Measurements from ENCODE around the gene PCBP3.
"Not testable (repeated sequence)": the region's sequence is repeated elsewhere in the genome, so short reads cannot be mapped to it uniquely, and the experiment has no call there.

PCBP3 gene

DNA sequence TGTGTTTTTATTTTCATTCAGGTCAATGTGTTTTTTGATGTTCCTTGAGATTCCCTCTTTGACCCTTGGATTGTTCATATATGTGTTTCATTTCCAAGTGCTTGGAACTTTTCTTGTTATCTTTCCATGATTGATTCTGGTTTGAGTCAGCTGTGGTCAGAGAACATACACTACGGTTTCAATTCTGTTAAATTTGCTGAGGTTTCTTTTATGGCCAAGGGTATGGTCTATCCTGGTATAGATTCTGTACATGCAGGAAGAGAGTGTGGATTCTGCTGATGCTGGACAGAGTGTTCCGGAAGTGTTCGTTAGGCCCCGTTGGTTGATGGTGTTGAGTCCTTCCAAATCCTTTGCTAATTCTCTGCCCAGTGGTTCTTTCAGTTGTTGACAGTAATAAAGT is 239.6 kb downstream of the PCBP3 start:
- DNase-seq, result no peak

- no peak for DNase-seq
Observed at GRCh38 chr21:45885597-45885929, 242.0 kb downstream of the PCBP3 start.

DNA sequence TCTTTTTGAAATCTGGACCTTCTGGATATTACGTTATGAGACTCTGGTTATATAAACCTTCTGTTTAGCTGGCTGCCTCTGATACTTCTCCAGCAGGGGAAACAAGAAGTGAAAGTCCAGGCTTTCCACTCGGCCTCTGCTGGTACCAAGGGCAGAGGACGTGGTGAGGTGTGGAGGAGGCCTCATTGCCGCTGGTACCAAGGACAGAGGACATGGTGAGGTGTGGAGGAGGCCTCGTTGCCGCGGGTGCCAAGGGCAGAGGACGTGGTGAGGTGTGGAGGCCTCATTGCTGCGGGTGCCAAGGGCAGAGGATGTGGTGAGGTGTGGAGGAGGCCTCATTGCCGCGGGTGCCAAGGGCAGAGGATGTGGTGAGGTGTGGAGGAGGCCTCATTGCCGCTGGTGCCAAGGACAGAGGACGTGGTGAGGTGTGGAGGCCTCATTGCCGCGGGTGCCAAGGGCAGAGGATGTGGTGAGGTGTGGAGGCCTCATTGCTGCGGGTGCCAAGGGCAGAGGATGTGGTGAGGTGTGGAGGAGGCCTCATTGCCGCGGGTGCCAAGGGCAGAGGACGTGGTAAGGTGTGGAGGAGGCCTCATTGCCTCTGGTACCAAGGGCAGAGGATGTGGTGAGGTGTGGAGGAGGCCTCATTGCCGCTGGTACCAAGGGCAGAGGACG is 242.5 kb downstream of the PCBP3 start:
- not testable (repeated sequence) for DNase-seq

- DNase-seq, result no peak
Observed at GRCh38 chr21:45886610-45887026, 243.1 kb downstream of the PCBP3 start.

DNA sequence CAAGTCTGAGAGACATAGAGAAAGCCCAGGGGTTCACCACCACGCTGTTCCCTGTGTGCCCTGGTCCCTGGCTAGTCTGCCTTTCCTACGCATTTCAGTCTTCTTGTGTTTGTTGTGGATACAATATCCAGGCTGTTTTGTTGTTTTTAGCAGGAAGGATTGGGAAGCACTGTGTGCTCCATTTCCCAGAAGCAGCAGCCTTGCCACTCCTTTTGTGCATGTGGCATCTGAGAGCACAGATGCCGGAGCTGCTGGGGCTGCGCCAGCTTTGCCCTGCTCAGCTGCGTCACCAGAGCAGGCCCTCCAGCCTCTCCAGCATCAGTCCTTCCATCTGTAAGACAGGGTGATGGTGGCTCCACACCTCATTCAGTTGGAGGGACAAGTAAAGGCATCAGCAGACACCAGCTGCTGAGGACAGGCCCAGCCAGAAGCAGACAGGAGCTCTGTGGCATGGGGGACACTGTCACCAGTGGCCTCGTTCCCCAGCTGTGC is 243.6 kb downstream of the PCBP3 start:
- no peak for DNase-seq

DNA sequence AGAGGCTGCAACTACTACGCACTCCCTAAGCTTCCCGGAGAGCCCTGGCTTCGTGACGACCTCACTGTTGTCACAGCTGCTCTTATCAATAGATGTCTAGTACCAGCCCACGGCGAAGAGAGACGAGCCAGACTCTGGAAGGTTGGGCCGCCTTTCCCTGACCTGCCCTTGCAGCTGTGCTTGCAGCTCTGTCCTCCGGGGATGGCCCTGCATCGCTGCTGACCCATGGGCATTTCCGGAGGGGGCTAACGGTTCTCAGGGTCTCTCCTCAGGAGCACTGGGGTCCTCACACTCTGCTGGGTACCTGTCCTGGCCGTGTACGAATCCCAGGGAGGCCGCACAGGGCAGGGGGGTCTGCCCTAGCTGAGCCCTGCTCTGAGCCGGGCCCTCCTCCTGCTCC is 244.3 kb downstream of the PCBP3 start:
- DNase-seq, result no peak

DNA sequence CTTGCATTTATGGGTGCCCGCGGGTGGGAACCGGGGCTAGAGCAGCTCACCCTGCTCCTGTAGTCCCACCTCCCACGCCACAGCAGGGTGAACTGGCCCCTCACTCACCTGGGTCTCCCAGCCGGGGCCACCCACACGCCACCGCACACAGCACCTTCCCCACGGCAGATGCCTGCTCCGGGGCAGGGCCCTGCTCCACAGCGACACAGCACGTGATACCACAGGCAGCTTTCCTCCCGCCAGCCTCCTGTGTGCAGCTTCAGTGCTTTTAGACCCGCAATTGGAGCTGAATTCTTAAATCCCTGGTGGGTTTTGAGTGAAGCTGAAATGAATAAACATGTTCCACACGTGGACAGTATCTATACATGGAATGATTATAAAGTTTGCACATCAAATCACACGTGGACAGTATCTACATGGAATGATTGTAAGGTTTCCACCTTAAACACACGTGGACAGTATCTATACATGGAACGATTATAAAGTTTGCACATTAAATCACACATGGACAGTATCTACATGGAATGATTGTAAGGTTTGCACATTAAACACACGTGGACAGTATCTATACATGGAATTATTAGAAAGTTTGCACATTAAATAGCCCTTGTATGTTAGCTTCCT is 245.0 kb downstream of the PCBP3 start:
- no peak for DNase-seq

- no peak for DNase-seq
Observed at GRCh38 chr21:45889256-45889655, 245.7 kb downstream of the PCBP3 start.

DNA sequence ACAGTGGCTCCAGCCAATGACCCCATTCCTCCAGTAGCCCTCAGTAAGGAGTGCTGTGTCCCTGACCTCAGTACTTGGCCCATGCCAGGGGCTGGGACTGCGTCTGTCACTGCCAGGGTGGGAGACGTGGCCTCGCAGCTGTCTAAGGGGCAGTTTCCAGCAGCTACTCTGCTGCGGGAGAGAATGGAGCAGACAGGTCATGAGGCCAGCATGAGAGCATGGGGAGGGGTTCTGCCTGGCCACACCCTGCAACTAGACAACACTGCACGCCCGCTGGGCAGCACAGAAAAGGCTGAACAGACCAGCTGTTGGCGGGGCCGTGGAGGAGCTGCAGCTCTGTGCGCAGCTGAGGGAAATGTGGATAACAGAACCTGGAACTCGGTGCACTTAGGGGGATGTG is 246.4 kb downstream of the PCBP3 start:
- no peak for DNase-seq

DNA sequence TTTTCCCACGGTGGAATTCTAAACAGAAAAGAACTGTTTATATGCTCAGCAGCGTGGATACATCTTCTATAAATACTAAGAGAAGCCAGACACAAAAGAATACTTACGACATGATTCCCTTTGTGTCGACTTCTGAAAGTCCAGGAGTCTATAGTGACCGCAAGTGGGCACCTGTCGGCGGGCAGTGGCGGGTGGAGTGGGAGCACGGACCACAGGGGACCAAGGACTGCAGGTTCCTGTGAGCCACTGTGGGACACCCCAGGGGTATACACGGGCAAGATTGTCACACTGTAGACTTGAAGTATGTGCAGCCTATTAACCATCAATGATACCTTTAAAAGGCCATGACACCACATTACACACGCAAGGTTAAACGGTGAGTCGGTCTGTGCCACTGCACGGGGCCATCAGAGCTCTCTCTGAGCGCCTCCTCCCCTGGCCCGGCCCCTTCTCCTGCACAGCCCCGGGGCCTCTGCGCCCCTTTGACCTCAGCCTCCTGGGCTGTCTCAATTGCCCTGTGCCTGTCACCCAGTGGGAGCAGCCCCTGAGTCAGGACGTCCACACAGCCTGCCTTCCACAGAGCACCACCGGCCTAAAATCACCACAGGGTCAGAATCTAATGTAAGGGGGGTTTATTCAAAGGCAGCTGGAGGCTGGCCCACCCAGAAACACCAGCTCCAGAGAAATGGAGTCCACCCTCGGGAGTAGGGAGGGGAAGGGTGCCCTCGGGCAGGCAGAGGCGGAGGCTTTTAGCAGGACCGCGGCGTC is 248.0 kb downstream of the PCBP3 start:
- DNase-seq, result no peak

DNA sequence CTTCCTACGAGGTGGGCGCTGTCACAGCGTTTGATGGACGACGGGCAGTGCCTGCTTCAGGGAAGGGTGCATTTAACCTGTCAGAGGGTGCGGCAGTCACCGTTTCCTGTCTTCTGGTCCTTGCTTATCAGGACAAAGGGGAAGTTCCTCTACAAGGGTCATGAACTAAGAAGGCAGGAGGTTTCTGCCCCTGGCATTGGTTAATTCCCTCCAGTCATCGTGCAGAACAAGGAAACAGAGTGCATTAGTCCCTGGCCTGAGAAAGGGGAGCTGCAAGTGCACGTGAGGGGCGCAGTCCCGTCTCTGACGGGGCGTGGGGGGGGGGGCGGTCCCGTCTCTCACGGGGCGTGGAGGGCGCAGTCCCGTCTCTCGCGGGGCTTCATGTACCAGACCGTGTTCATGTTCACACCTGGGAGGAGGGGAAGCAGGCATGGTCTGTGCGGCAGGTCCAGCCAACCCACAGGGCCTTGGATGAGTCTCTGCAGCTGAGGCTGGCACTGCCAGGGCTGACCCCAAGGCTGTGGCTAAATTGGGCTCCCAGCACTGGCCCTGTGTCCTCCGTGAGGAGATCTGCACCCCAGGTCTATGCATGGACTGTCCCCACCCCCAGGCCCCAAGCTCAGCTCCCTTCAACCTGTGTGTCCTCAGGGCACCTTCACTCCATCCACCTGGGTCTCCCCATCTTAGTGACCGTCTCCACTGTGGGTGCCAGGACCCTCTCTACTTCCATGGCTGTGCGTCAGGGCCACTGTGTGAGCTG is 248.8 kb downstream of the PCBP3 start:
- DNase-seq, result peak; percentile 42

- no peak for DNase-seq
Observed at GRCh38 chr21:45892916-45893739, 249.6 kb downstream of the PCBP3 start.

- no peak for DNase-seq
Observed at GRCh38 chr21:45893740-45894449, 250.4 kb downstream of the PCBP3 start.

- no peak for DNase-seq
Observed at GRCh38 chr21:45894450-45894825, 250.9 kb downstream of the PCBP3 start.

GRCh38 chr21:45894906-45895777 is 251.6 kb downstream of the PCBP3 start:
- DNase-seq, result no peak

DNA sequence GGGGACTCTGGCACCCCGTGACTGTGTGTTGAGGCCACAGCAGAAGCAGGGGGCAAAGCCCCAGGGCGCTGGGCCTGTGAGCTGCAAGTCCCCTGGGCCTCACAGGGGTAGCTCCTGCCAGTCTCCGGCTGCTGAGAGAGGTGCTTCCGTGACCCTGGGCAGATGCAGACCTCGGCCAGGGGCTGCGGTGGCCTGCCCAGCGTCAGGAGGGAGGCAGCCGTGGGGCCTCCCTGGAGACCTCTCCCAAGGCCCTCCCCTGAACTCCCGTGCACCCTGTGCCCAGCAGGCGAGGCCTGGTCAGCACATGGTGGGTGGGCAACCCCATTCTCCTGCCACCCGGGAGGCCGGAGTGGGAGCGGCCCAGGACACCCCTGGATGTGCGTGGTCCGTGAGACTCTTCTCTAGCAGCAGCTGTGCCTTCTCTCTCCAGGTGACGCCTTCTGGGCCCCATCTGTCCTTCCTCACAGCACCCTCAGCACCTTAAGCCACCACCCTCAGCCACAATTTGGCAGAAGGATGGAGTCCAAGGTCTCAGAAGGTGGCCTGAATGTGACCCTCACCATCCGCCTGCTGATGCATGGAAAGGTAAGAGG is 252.3 kb downstream of the PCBP3 start:
- no peak for DNase-seq

DNA sequence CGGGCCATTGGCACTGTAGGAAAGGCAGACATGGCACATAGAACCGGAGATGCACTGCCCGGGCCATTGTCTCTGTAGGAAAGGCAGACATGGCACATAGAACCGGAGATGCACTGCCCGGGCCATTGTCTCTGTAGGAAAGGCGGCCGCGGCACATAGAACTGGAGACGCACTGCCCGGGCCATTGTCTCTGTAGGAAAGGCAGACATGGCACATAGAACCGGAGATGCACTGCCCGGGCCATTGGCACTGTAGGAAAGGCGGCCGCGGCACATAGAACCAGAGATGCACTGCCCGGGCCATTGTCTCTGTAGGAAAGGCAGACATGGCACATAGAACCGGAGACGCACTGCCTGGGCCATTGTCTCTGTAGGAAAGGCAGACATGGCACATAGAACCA is 252.9 kb downstream of the PCBP3 start:
- not testable (repeated sequence) for DNase-seq

DNA sequence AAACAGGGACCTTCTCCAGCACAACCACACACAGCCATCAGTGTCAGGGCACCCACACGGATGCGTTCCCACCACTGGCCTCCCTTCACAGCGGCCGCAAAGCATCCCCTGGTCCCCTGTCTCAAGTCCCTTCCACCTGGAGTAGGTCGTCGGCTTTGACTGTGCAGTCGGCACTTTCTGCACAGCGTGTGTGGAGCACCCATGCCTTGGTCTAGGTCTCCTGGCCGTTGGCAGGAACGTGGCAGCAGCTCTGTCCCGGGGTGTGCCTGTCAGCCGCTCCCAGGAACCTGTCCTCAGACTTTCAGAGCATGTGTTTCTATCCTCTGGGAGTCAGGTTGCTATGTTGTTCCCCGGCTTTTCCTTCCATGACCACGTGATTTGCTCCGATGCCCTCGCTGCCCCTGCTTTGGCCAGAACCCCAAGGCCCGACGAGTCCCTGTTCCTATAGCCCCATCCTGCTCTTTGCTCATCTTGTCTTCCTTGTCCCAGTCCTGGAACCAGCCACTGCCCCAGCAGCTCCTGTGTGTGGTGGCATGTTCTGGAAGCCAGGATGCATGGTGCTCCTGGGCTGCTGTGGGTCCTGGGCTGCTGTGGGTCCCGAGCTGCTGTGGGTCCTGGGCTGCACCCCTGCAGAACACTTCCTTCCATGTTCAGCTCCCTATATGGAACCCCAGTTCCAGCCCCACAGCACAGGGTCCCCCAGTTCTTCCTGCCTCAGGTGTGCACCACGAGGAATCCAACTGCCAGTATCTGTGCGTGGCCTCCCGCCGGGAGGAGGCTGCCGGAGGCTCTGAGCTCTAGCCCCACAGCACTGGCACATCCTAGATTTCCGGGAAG is 253.9 kb downstream of the PCBP3 start:
- no peak for DNase-seq

- no peak for DNase-seq
Observed at GRCh38 chr21:45898028-45898350, 254.5 kb downstream of the PCBP3 start.

GRCh38 chr21:45898781-45899180 is 255.3 kb downstream of the PCBP3 start:
- no peak for DNase-seq
